DND-41 (cell line): ENCODE measurements around the gene KLHL18.

Source experiments
- EZH2 ChIP-seq: IDR thresholded peaks from 3 replicates; pipeline ENCODE4 v1.6.1; 2012; ENCODE audit warnings: borderline replicate concordance, low read depth, mild to moderate bottlenecking, moderate library complexity, low read length, inconsistent platforms; ENCODE audit not compliant: severe bottlenecking
- TF ChIP-seq, protein P1 (sequence below): IDR thresholded peaks from 2 replicates; pipeline ENCODE4 v1.5.1; 2012; ENCODE audit warnings: borderline replicate concordance, low read length, moderate library complexity, mild to moderate bottlenecking; ENCODE audit not compliant: poor library complexity, severe bottlenecking; ENCODE audit errors: extremely low read depth

DNA sequence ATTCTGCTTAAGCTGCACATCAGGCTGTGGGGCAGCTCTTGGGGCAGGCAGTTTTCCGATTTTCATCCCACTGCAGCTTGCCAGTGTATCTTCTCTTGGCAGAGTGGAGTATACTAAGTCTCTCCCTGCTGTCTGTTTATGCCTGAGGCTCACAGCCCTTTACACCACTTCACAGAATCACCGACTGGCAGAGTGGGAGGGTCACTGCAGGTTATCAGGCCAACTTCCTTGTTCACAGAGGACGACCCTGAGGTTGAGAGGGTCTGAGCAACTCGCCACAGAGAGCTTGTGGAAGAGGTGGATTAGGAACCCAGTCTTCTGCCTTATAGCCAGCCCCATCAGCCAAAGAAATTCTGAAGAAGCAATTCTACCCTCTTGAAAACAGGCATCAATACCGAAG is 31.1 kb upstream of the KLHL18 start:
- no peak for TF ChIP-seq EZH2
- TF ChIP-seq, protein P1, sequence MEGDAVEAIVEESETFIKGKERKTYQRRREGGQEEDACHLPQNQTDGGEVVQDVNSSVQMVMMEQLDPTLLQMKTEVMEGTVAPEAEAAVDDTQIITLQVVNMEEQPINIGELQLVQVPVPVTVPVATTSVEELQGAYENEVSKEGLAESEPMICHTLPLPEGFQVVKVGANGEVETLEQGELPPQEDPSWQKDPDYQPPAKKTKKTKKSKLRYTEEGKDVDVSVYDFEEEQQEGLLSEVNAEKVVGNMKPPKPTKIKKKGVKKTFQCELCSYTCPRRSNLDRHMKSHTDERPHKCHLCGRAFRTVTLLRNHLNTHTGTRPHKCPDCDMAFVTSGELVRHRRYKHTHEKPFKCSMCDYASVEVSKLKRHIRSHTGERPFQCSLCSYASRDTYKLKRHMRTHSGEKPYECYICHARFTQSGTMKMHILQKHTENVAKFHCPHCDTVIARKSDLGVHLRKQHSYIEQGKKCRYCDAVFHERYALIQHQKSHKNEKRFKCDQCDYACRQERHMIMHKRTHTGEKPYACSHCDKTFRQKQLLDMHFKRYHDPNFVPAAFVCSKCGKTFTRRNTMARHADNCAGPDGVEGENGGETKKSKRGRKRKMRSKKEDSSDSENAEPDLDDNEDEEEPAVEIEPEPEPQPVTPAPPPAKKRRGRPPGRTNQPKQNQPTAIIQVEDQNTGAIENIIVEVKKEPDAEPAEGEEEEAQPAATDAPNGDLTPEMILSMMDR: no peak
